Parathyroid adenoma (tissue), 2 donors: ENCODE measurements around the gene TNPO1.

ENCODE experiments used
- H2AFZ ChIP-seq: fragments of 300-600 bp; sonication (generic); one replicate; pipeline ENCODE4 v1.7.0; 2017; ENCODE audit warnings: antibody characterized with exemption, mild to moderate bottlenecking
- H3K27ac ChIP-seq: fragments of 300-600 bp; sonication (generic); one replicate; pipeline ENCODE4 v1.7.0; 2017
- H3K27me3 ChIP-seq: fragments of 300-600 bp; sonication (generic); one replicate; pipeline ENCODE4 v1.7.0; 2017; ENCODE audit warnings: low read length; ENCODE audit not compliant: control insufficient read depth, insufficient read depth
- H3K36me3 ChIP-seq: fragments of 300-600 bp; sonication (generic); one replicate; pipeline ENCODE4 v1.7.0; 2017; ENCODE audit warnings: low read length; ENCODE audit not compliant: control insufficient read depth, insufficient read depth
- H3K4me1 ChIP-seq: fragments of 300-600 bp; sonication (generic); one replicate; pipeline ENCODE4 v1.7.0; 2017; ENCODE audit warnings: control low read depth
- H3K4me2 ChIP-seq: fragments of 300-600 bp; sonication (generic); one replicate; pipeline ENCODE4 v1.7.0; 2017; ENCODE audit warnings: low read length
- H3K4me3 ChIP-seq: fragments of 300-600 bp; sonication (generic); one replicate; pipeline ENCODE4 v1.7.0; 2017; ENCODE audit warnings: low read depth, low read length
- H3K79me2 ChIP-seq: fragments of 300-600 bp; sonication (generic); one replicate; pipeline ENCODE4 v1.7.0; 2017; ENCODE audit warnings: control low read depth
- H3K9ac ChIP-seq: fragments of 300-600 bp; sonication (generic); one replicate; pipeline ENCODE4 v1.7.0; 2017; ENCODE audit warnings: mild to moderate bottlenecking
- H3K9me3 ChIP-seq: fragments of 300-600 bp; sonication (generic); one replicate; pipeline ENCODE4 v1.7.0; 2017; ENCODE audit warnings: low read length; ENCODE audit not compliant: control insufficient read depth
- CTCF ChIP-seq: fragments of 300-600 bp; sonication (generic); IDR thresholded peaks from one replicate; pipeline ENCODE4 v1.7.0; 2017; ENCODE audit warnings: antibody characterized with exemption, mild to moderate bottlenecking
- donor health status: primary hyperparathyroidism.

TNPO1 gene

GRCh38 chr5:72959257-72959656 is 142.8 kb downstream of the TNPO1 start:
- H3K79me2 ChIP-seq = peaks cover 38% of the 10 kb centered on the region
- H3K9me3 ChIP-seq = no peaks in the 10 kb centered on the region
- H3K36me3 ChIP-seq = no peaks in the 10 kb centered on the region
- H3K4me1 ChIP-seq = peaks cover 4% of the 10 kb centered on the region
- H3K4me3 ChIP-seq = no peak overlapping the region
- H3K4me2 ChIP-seq = no peak overlapping the region
- no peaks in the 10 kb centered on the region for H3K27me3 ChIP-seq
- no peak overlapping the region for H3K27ac ChIP-seq
- no peak overlapping the region for H2AFZ ChIP-seq
- no peak overlapping the region for H3K9ac ChIP-seq
- TF ChIP-seq CTCF = no peak
